ENCODE data around the gene IL27RA. TPM values are rescaled to one million over a fixed set of nuclear protein-coding genes. Genes with fewer than 3 reads are reported as not detected.

Gene IL27RA
- total and polyA plus RNA-seq, 3 donors from 2014 or later, result 3.5 to 5.2 (median 4.9) TPM

DNA sequence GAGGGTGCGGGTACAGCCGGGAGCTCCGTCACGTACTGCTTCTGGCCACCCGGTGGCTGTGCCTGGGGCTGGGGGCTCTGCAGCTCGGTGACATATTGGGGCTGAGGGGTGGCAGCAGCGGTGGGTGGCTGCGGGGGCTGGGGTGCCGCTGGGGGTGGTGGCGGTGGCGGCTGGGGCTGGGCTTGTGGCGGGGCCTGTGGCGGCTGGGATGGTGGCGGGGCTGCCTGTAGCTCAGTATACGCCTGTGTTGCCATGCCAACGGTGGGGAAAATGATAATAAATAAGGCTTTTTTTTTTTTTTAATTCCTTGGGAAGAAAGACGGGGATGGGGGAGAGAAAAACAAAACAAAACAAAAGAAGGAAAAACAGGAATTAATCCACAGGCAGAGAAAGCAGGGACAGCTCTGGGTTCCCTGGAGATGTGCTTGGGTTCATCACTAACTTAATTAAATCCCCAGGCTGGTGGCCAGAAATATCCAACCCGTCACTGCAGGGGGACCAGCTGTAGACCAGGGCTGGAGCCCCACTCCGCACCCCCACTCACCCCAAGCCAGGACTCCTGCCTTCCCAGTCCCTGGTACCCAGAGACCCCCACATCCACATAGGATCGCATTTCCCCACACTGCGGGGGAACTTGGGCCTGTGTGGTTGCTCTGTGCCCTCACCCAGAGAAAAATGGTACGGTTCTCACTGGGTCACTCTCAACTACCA is 37.8 kb upstream of the IL27RA start:
- 93 to 95% methylated on average over 20 to 22 of the region's 22 CpGs for WGBS, 2 donors
- DNase-seq, result no peak
- peaks cover 5% of the 10 kb centered on the region for H3K4me1 ChIP-seq
- H3K4me3 ChIP-seq, result no peak overlapping the region
- H3K27me3 ChIP-seq, result no peaks in the 10 kb centered on the region
- H3K36me3 ChIP-seq (ENCODE audit: low read depth, missing control alignments), result no peaks in the 10 kb centered on the region
- TF ChIP-seq CTCF (IDR thresholded peaks at IDR 0.05) (no peak), POLR2A (IDR thresholded peaks at IDR 0.05) (no peak)
- H3K9me3 ChIP-seq, result no peaks in the 10 kb centered on the region
- intact Hi-C loops (cut with DNase I; ENCODE audit: low total_unique reads), result no loop called here
- no peak overlapping the region for H3K27ac ChIP-seq

- Histone ChIP-seq H3K9me3 (no peaks in the 10 kb centered on the region), H3K4me1 (peaks cover 5% of the 10 kb centered on the region), H3K27ac (no peak overlapping the region), H3K27me3 (no peaks in the 10 kb centered on the region), H3K36me3 (ENCODE audit: low read depth, missing control alignments) (no peaks in the 10 kb centered on the region), H3K4me3 (no peak overlapping the region)
- TF ChIP-seq CTCF (IDR thresholded peaks at IDR 0.05), result no peak
- no peak for TF ChIP-seq POLR2A (IDR thresholded peaks at IDR 0.05)
- 67 to 95% methylated on average over 8 to 13 of the region's 13 CpGs for WGBS, 2 donors
- intact Hi-C loops (cut with DNase I; ENCODE audit: low total_unique reads), result no loop called here
- DNase-seq, result peak; percentile 39
Observed at GRCh38 chr19:13995017-13995728, 36.4 kb upstream of the IL27RA start.

- no peak overlapping the region for H3K4me3 ChIP-seq
- intact Hi-C loops (cut with DNase I; ENCODE audit: low total_unique reads), result no loop called here
- H3K27ac ChIP-seq, result no peak overlapping the region
- no peaks in the 10 kb centered on the region for H3K9me3 ChIP-seq
- H3K27me3 ChIP-seq, result no peaks in the 10 kb centered on the region
- no peak for TF ChIP-seq CTCF (IDR thresholded peaks at IDR 0.05)
- TF ChIP-seq POLR2A (IDR thresholded peaks at IDR 0.05), result no peak
- peaks cover 5% of the 10 kb centered on the region for H3K4me1 ChIP-seq
- H3K36me3 ChIP-seq (ENCODE audit: low read depth, missing control alignments), result no peaks in the 10 kb centered on the region
- no peak for DNase-seq
- 85% methylated on average over 12 to 14 of the region's 14 CpGs for WGBS, 2 donors
Observed at GRCh38 chr19:13995878-13996765, 35.4 kb upstream of the IL27RA start.

DNA sequence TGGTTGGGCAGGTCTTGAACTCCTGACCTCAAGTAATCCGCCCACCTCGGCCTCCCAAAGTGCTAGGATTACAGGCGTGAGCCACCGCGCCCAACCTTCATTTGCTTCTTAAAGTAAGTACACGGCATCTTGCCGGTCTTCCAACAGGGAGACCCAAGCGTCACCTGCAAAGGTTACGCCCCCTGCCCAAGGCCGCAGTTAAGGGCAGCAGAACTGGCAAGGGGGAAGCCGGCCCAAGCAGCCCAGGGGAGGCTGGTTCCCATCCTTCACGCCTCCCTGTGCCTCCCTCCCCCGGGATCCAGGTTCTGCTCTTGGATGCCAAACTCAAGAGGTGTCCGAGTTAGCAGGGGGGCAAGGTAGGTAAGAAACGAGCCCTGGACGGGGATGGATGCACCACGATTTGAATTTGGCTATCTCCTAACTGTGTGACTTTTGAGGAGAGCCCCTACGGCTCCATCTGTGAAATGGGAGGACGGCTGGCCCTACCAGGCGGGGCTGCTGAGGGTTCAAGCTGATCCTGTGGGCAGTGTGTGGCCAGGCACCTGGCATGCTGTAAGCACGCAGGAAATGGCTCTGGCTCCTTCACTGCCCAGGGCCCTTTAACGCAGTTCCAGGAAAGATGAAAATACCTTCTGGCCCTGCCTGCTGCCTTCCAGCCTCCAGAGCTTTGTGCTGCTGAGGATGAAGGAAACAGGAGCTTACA is 34.5 kb upstream of the IL27RA start:
- Histone ChIP-seq H3K27ac (no peak overlapping the region), H3K4me1 (no peaks in the 10 kb centered on the region), H3K9me3 (no peaks in the 10 kb centered on the region), H3K36me3 (ENCODE audit: low read depth, missing control alignments) (no peaks in the 10 kb centered on the region), H3K4me3 (no peak overlapping the region), H3K27me3 (no peaks in the 10 kb centered on the region)
- 92 to 100% methylated on average over 9 to 22 of the region's 22 CpGs for WGBS, 2 donors
- no peak for TF ChIP-seq CTCF (IDR thresholded peaks at IDR 0.05)
- no peak for TF ChIP-seq POLR2A (IDR thresholded peaks at IDR 0.05)
- no peak for DNase-seq
- intact Hi-C loops (cut with DNase I; ENCODE audit: low total_unique reads), result no loop called here

All from testis (tissue), 3 donors.